Suprapubic skin (tissue), 4 donors: ENCODE measurements around the gene E2F6.

Experiments
- CTCF ChIP-seq, 2 donors: fragments of 200-600 bp in 1 of 2; fragments of 450-650 bp in 1 of 2; sonication (generic) in 1 of 2; IDR thresholded peaks; one replicate each; pipeline ENCODE4 v1.5.1; 2016 to 2019; ENCODE audit warnings: antibody characterized with exemption in 2 of 2, mild to moderate bottlenecking in 1 of 2, moderate library complexity in 1 of 2
- EP300 ChIP-seq: sonication (generic); formaldehyde crosslinking; IDR thresholded peaks from one replicate; pipeline ENCODE4 v1.6.1; 2017; ENCODE audit warnings: antibody characterized with exemption
- POLR2A ChIP-seq, 2 donors: fragments of 450-650 bp; IDR thresholded peaks; one replicate each; pipeline ENCODE4 v1.6.1; 2017; ENCODE audit warnings: antibody characterized with exemption in 2 of 2, mild to moderate bottlenecking in 2 of 2, moderate library complexity in 2 of 2
- POLR2AphosphoS5 ChIP-seq, 3 donors: sonication (generic); formaldehyde crosslinking; IDR thresholded peaks; one replicate each; pipeline ENCODE4 v1.6.1; 2017; ENCODE audit warnings: antibody characterized with exemption in 3 of 3

- TF ChIP-seq CTCF (IDR thresholded peaks at IDR 0.05) (no peak), POLR2A (IDR thresholded peaks at IDR 0.05) (no peak), POLR2AphosphoS5 (IDR thresholded peaks at IDR 0.05) (no peak), EP300 (no peak)
Observed at GRCh38 chr2:11444737-11445136, 21.2 kb downstream of the E2F6 start.
